Hepatocyte (in vitro differentiated cells): Measurements from ENCODE around the gene CST7. TPM values are rescaled to one million over a fixed set of nuclear protein-coding genes. Genes with fewer than 3 reads are reported as not detected.

Source experiments
- DNase-seq: peaks from one replicate; pipeline ENCODE4 v3.0.0-alpha.2; 2016; ENCODE audit warnings: low spot score
- H2AFZ ChIP-seq: fragments of 200-600 bp; sonication (generic); 2 replicates; pipeline ENCODE4 v1.6.0; 2016; ENCODE audit warnings: antibody characterized with exemption, mild to moderate bottlenecking
- H3K27ac ChIP-seq: fragments of 200-600 bp; sonication (generic); 2 replicates; pipeline ENCODE4 v1.5.1; 2016; ENCODE audit warnings: mild to moderate bottlenecking
- H3K27me3 ChIP-seq: fragments of 200-600 bp; sonication (generic); 2 replicates; pipeline ENCODE4 v1.6.1; 2016
- H3K36me3 ChIP-seq: fragments of 200-600 bp; sonication (generic); replicated peaks from 2 replicates; pipeline ENCODE4 v1.5.1; 2016; ENCODE audit warnings: low read depth; ENCODE audit not compliant: insufficient read depth
- H3K4me1 ChIP-seq: fragments of 200-600 bp; sonication (generic); 2 replicates; pipeline ENCODE4 v1.5.1; 2016; ENCODE audit warnings: mild to moderate bottlenecking, moderate library complexity; ENCODE audit not compliant: insufficient read depth
- H3K4me2 ChIP-seq: fragments of 200-600 bp; sonication (generic); 2 replicates; pipeline ENCODE4 v1.6.0; 2016
- H3K4me3 ChIP-seq: fragments of 200-600 bp; sonication (generic); 2 replicates; pipeline ENCODE4 v1.5.1; 2016; ENCODE audit warnings: mild to moderate bottlenecking
- H3K79me2 ChIP-seq: fragments of 200-600 bp; sonication (generic); 2 replicates; pipeline ENCODE4 v1.6.0; 2017; ENCODE audit warnings: mild to moderate bottlenecking
- H3K9me2 ChIP-seq: fragments of 200-600 bp; sonication (generic); replicated peaks from 2 replicates; pipeline ENCODE4 v1.6.0; 2017; ENCODE audit warnings: mild to moderate bottlenecking; ENCODE audit not compliant: insufficient read depth
- H3K9me3 ChIP-seq: fragments of 200-600 bp; sonication (generic); 2 replicates; pipeline ENCODE4 v1.5.1; 2016; ENCODE audit warnings: low read depth, mild to moderate bottlenecking
- H4K20me1 ChIP-seq: fragments of 200-600 bp; sonication (generic); 2 replicates; pipeline ENCODE4 v1.6.0; 2016; ENCODE audit warnings: mild to moderate bottlenecking; ENCODE audit not compliant: insufficient read depth, poor library complexity, severe bottlenecking
- CTCF ChIP-seq: fragments of 200-600 bp; sonication (generic); IDR thresholded peaks from 2 replicates; pipeline ENCODE4 v1.5.1; 2016; ENCODE audit warnings: antibody characterized with exemption, mild to moderate bottlenecking; ENCODE audit not compliant: poor library complexity
- EZH2 ChIP-seq: fragments of 200-600 bp; sonication (generic); IDR thresholded peaks from 2 replicates; pipeline ENCODE4 v1.6.1; 2016; ENCODE audit warnings: antibody characterized with exemption, mild to moderate bottlenecking, borderline replicate concordance
- EZH2phosphoT487 ChIP-seq: fragments of 200-600 bp; sonication (generic); IDR thresholded peaks from one replicate; pipeline ENCODE4 v1.6.1; 2018; ENCODE audit warnings: antibody characterized with exemption, mild to moderate bottlenecking, low read depth, moderate library complexity; ENCODE audit not compliant: unreplicated experiment, severe bottlenecking
- WGBS: methylation state at CpG from one replicate; pipeline ENCODE4 v1.1.6; 2016; ENCODE audit warnings: low lambda C conversion rate; ENCODE audit errors: missing lambda C conversion rate; 5-methylcytosine and 5-hydroxymethylcytosine counted together
- polyA plus RNA-seq: library from polyadenylated mRNA; unstranded; fragments of >200 nt; fragmentation: Nextera tagmentation; extraction: Ambion mirVana; gene quantifications from 2 replicates; pipeline ENCODE4 v1.2.1, GENCODE V29; 2016
- total RNA-seq: library from RNA; depleted of rRNA; stranded (reverse); fragments of >200 nt; gene quantifications from 2 replicates; pipeline ENCODE4 v1.2.3, GENCODE V29; 2014

CST7 gene
- total and polyA plus RNA-seq, 2 experiments from 2014 or later: not detected

DNA sequence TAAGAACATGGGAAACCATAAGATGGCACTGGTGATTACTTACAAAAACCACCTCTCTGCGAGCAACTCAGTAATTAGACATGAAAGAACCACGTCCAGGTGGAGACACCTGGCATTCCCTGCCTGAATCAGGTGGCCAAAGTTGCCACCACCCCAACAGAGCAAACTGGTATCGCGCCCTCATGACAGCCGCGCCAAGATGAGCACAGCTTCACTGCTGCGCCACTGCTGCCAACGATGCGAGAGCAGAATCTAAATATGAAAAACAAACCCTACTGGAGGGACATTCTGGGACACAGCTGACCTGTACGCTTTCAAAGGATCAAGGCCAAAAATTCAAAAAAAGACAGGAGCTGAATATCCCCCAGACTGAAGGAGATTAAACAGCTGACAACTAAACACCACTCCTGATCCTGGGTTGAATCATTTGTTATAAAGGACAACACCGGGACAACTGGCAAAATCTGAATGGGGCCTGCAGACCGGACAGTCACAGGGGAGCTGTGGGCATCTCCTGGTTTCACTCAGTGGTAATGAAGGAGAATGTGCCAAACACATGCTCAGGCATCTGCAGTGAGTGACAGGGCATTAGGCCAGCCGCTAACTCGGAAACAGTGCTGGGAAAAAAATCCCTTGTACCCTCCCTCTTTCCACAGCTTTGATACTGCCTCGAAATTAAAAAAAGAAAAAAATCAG, 17.4 kb downstream of the CST7 start:
- no peaks in the 10 kb centered on the region for H3K79me2 ChIP-seq
- H4K20me1 ChIP-seq: no peaks in the 10 kb centered on the region
- H3K27me3 ChIP-seq: no peaks in the 10 kb centered on the region
- H3K9me2 ChIP-seq: no peaks in the 10 kb centered on the region
- H3K4me3 ChIP-seq: no peak overlapping the region
- 95% methylated on average over 15 of the region's 15 CpGs for WGBS
- no peaks in the 10 kb centered on the region for H3K4me1 ChIP-seq
- no peaks in the 10 kb centered on the region for H3K9me3 ChIP-seq
- no peaks in the 10 kb centered on the region for H3K36me3 ChIP-seq
- no peak for TF ChIP-seq EZH2phosphoT487
- no peak for TF ChIP-seq EZH2
- TF ChIP-seq CTCF: no peak
- DNase-seq: no peak
- no peak overlapping the region for H2AFZ ChIP-seq
- H3K27ac ChIP-seq: no peak overlapping the region
- H3K4me2 ChIP-seq: no peak overlapping the region

DNA sequence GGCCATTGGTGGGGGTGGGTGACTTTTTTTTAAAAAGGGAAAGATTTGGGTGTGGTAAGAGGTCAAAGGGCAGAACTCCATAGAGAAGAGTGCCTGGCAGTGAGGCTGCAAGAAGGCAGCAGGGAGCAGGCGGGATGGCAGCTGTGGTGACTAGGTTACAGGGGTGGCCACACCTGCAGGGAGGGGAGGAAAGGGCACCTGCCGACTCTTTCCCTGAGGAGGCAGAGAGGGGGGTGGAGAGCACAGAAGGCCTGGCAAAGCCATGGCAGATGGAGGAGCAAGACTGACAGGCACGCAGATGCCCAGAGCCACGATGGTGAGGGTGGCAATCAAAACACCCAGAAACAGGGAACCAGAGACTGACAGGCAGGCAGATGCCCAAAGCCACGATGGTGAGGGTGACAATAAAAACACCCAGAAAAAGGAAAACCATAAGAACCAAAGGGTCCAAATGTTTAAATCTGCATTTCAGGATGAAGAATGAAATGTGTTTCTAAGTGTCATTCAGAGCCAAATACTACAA, 19.3 kb downstream of the CST7 start:
- DNase-seq: no peak
- Histone ChIP-seq H2AFZ (no peak overlapping the region), H3K4me2 (no peak overlapping the region), H3K4me3 (no peak overlapping the region), H4K20me1 (no peaks in the 10 kb centered on the region), H3K36me3 (no peaks in the 10 kb centered on the region), H3K4me1 (no peaks in the 10 kb centered on the region), H3K27me3 (no peaks in the 10 kb centered on the region), H3K79me2 (no peaks in the 10 kb centered on the region), H3K9me2 (no peaks in the 10 kb centered on the region), H3K9me3 (no peaks in the 10 kb centered on the region), H3K27ac (no peak overlapping the region)
- WGBS: 94% methylated on average over 5 of the region's 5 CpGs
- no peak for TF ChIP-seq EZH2phosphoT487
- TF ChIP-seq CTCF: no peak
- TF ChIP-seq EZH2: no peak

GRCh38 chr20:24969186-24970029, 20.3 kb downstream of the CST7 start:
- Histone ChIP-seq H3K9me3 (no peaks in the 10 kb centered on the region), H3K4me3 (no peak overlapping the region), H3K27ac (no peak overlapping the region), H3K27me3 (no peaks in the 10 kb centered on the region), H3K9me2 (no peaks in the 10 kb centered on the region), H3K79me2 (no peaks in the 10 kb centered on the region), H4K20me1 (no peaks in the 10 kb centered on the region), H2AFZ (no peak overlapping the region), H3K4me2 (no peak overlapping the region), H3K36me3 (no peaks in the 10 kb centered on the region), H3K4me1 (no peaks in the 10 kb centered on the region)
- no peak for TF ChIP-seq EZH2phosphoT487
- TF ChIP-seq EZH2: no peak
- TF ChIP-seq CTCF: no peak
- DNase-seq: no peak
- 96% methylated on average over 19 of the region's 19 CpGs for WGBS
